Esophagus muscularis mucosa (tissue), 3 donors: ENCODE measurements around the gene TRAPPC10.

Experiments used
- POLR2A ChIP-seq: fragments of 450-650 bp; IDR thresholded peaks from one replicate; pipeline ENCODE4 v1.6.1; 2017; ENCODE audit warnings: antibody characterized with exemption, moderate library complexity, mild to moderate bottlenecking, low read depth
- TF ChIP-seq, protein P1 (sequence below), 3 experiments: fragments of 200-600 bp in 2 of 3; fragments of 450-650 bp in 1 of 3; sonication (generic) in 2 of 3; IDR thresholded peaks; one replicate each; pipeline ENCODE4 v1.5.1; 2017 to 2019; ENCODE audit warnings: antibody characterized with exemption in 3 of 3, mild to moderate bottlenecking in 2 of 3, moderate library complexity in 1 of 3

DNA sequence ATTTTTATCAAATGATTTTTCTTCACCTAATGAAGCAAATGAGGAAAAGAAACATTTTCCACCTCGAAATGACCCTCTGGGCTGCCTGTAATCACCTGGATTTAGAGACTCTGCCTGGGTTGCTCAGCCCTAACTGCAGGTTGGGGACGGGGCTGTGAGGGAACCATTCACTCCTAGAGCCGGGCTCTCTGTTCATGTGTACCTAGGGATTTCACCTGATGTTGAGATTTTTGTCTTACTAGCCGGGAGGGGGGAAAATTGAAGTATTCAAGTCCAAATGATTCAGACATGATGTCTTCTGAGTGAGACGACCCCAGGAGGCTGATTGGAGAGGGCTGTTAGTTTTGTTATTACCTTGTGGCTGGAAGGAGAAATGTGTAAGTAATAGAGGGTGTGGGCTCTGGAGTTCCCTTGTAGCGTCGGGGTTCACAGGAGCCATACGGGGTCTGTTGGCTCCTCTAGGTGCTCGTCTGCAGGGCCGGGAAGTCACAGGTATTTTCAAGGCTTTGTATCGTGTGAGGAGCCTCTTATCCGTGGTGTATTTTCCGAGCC, 52.8 kb downstream of the TRAPPC10 start:
- no peak for TF ChIP-seq POLR2A
- TF ChIP-seq, protein P1, sequence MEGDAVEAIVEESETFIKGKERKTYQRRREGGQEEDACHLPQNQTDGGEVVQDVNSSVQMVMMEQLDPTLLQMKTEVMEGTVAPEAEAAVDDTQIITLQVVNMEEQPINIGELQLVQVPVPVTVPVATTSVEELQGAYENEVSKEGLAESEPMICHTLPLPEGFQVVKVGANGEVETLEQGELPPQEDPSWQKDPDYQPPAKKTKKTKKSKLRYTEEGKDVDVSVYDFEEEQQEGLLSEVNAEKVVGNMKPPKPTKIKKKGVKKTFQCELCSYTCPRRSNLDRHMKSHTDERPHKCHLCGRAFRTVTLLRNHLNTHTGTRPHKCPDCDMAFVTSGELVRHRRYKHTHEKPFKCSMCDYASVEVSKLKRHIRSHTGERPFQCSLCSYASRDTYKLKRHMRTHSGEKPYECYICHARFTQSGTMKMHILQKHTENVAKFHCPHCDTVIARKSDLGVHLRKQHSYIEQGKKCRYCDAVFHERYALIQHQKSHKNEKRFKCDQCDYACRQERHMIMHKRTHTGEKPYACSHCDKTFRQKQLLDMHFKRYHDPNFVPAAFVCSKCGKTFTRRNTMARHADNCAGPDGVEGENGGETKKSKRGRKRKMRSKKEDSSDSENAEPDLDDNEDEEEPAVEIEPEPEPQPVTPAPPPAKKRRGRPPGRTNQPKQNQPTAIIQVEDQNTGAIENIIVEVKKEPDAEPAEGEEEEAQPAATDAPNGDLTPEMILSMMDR (IDR thresholded peaks at IDR 0.05): no peak
